AG10803 (cell line): ENCODE measurements around the gene TCAIM.

ENCODE experiments used
- DNase-seq: peaks from one replicate; pipeline ENCODE4 v3.0.0; 2010; ENCODE audit warnings: low read depth
- H3K4me3 ChIP-seq: 2 replicates; pipeline ENCODE4 v1.5.1; 2011; ENCODE audit warnings: mild to moderate bottlenecking, low read length, control low read depth
- CTCF ChIP-seq: conservative IDR thresholded peaks from 2 replicates; pipeline ENCODE4 v1.5.1; 2011; ENCODE audit warnings: mild to moderate bottlenecking, low read length, control low read depth, inconsistent platforms

TCAIM gene

GRCh38 chr3:44398853-44399252 is 60.3 kb downstream of the TCAIM start:
- H3K4me3 ChIP-seq, result no peak overlapping the region
- no peak for DNase-seq
- no peak for TF ChIP-seq CTCF

- TF ChIP-seq CTCF, result no peak
- H3K4me3 ChIP-seq, result no peak overlapping the region
- DNase-seq, result no peak
Measured at GRCh38 chr3:44400771-44401170, 62.2 kb downstream of the TCAIM start.

- no peak for DNase-seq
- no peak overlapping the region for H3K4me3 ChIP-seq
- TF ChIP-seq CTCF, result no peak
Measured at GRCh38 chr3:44402548-44402947, 64.0 kb downstream of the TCAIM start.

- no peak for DNase-seq
- H3K4me3 ChIP-seq, result no peak overlapping the region
- TF ChIP-seq CTCF, result no peak
Measured at GRCh38 chr3:44409640-44410410, 71.3 kb downstream of the TCAIM start.

GRCh38 chr3:44411031-44411645 is 72.6 kb downstream of the TCAIM start:
- no peak overlapping the region for H3K4me3 ChIP-seq
- TF ChIP-seq CTCF, result no peak
- no peak for DNase-seq

GRCh38 chr3:44412365-44412764 is 73.8 kb downstream of the TCAIM start:
- no peak for TF ChIP-seq CTCF
- DNase-seq, result no peak
- H3K4me3 ChIP-seq, result no peak overlapping the region

- DNase-seq, result no peak
- no peak overlapping the region for H3K4me3 ChIP-seq
- TF ChIP-seq CTCF, result no peak
Measured at GRCh38 chr3:44414517-44415090, 76.0 kb downstream of the TCAIM start.
